T-helper 1 cell treated with Interleukin-12 subunit alpha and Interleukin-12 subunit beta and Interleukin-4 antibody, amounts not matched to agents 30 μg/mL and 1 μg/mL, for 36 hours (primary cell): Measurements from ENCODE around the gene NUAK1.

Experiments used
- H3K27ac Mint-ChIP-seq: one replicate; pipeline ENCODE4 v1.8.0; 2021; ENCODE audit warnings: mild to moderate bottlenecking, mixed read lengths
- H3K27me3 Mint-ChIP-seq: one replicate; pipeline ENCODE4 v1.8.0; 2021; ENCODE audit warnings: low read depth, mixed read lengths
- H3K36me3 Mint-ChIP-seq: one replicate; pipeline ENCODE4 v1.8.0; 2021; ENCODE audit warnings: low read depth, mixed read lengths
- H3K4me1 Mint-ChIP-seq: one replicate; pipeline ENCODE4 v1.8.0; 2021; ENCODE audit warnings: low read depth, mixed read lengths
- H3K4me3 Mint-ChIP-seq: one replicate; pipeline ENCODE4 v1.8.0; 2021; ENCODE audit warnings: mild to moderate bottlenecking, moderate library complexity, mixed read lengths
- H3K9me3 Mint-ChIP-seq: one replicate; pipeline ENCODE4 v1.8.0; 2021; ENCODE audit warnings: mixed read lengths

NUAK1 gene

DNA sequence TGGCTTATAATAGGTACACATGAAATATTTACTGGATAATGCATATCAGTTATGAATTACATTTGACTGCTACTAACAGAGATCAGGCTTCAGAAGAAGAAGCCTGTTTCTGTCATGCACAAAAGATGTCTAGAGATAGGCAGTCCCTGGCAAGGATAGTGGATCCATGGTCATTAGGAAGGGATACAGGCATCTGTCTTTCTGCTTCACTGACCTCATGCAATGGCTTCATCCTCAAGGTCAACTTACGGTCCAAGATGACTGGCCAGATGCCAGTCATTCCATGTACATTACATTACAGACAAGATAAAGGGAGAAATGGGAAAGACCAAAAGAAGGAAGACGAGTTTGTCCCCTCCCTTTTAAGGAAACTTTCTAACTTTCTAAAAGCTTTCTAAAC, 94.0 kb downstream of the NUAK1 start:
- no peak overlapping the region for H3K27ac Mint-ChIP-seq
- no peaks in the 10 kb centered on the region for H3K27me3 Mint-ChIP-seq
- no peak overlapping the region for H3K4me3 Mint-ChIP-seq
- H3K9me3 Mint-ChIP-seq, result no peaks in the 10 kb centered on the region
- H3K4me1 Mint-ChIP-seq, result no peaks in the 10 kb centered on the region
- H3K36me3 Mint-ChIP-seq, result no peaks in the 10 kb centered on the region

DNA sequence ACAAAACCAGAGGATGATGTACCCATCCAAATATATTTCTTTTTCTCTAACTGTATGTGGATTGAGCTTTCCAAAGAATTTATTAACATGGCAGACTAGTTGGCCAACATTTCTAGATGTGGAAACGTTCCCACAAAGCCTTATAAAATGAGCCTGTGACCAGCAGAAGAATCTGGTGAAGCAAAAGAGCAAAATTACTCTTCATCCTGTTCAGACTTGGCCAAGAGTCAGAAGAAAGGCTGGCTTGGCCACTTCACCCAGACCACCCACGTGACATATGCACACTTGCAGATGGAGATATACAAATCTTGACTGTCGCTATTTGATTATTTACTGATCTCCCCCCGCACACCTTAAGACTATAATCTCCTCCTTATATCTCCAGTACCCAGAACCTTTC, 96.7 kb downstream of the NUAK1 start:
- H3K36me3 Mint-ChIP-seq, result no peaks in the 10 kb centered on the region
- no peak overlapping the region for H3K4me3 Mint-ChIP-seq
- no peaks in the 10 kb centered on the region for H3K27me3 Mint-ChIP-seq
- H3K9me3 Mint-ChIP-seq, result no peaks in the 10 kb centered on the region
- H3K4me1 Mint-ChIP-seq, result no peaks in the 10 kb centered on the region
- H3K27ac Mint-ChIP-seq, result no peak overlapping the region

DNA sequence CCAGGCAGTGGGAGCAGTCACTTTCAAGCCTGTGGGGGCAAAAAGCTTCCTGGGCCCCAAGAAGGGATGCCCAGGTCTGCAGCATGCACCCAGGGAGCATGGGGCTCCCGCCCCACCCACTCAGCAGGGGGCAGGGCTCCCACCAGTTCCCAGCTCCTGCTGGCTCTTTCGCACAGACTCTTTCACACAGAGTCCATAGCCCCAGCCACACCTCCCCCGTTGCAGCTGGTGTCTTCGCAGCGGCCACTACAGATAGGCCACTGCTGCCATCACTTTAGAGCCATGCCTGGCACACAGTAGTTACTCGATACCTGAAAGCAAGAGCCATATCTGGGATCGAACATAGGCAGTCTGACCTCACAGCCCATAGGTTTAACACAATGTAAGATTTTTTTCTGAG, 98.2 kb downstream of the NUAK1 start:
- no peak overlapping the region for H3K4me3 Mint-ChIP-seq
- H3K27ac Mint-ChIP-seq, result no peak overlapping the region
- no peaks in the 10 kb centered on the region for H3K4me1 Mint-ChIP-seq
- H3K9me3 Mint-ChIP-seq, result no peaks in the 10 kb centered on the region
- no peaks in the 10 kb centered on the region for H3K27me3 Mint-ChIP-seq
- H3K36me3 Mint-ChIP-seq, result no peaks in the 10 kb centered on the region

DNA sequence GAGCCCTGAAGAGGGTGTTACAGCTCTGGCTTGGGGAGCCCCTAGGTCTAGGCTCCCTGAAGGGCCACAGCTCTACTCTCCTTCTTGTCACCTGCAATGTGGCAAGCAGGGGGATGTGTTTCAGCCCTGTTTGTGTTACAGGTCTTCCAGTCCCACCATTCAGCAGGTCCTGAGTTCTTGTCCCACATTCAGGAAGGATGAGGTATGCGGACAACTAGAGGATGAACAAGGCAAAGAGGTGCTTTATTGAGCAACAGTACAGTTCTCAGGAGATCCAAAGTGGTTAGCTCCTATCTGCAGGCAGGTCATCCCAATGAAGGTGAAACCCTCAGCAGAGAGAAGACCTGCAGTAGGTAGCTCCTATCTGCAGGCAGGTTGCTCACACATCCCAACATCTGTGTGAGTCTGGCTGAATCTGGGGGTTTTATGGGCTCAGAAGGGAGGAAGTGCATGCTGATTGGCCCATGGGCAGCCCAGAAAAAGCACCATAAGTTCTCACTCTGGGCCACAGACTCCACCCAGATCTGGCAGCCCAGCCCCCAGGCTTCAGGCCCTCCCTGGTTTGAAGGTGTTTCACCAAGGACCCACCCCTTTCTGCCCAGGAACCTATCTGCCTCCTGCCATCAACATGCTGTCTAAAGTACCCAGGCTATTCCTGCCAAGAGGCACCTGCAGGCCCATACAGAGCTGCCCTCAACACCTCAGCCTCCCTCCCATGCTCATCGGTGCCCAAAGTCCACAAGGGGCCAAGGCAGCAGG, 98.9 kb downstream of the NUAK1 start:
- Mint-ChIP-seq H3K9me3 (no peaks in the 10 kb centered on the region), H3K27me3 (no peaks in the 10 kb centered on the region), H3K36me3 (no peaks in the 10 kb centered on the region), H3K4me1 (no peaks in the 10 kb centered on the region), H3K4me3 (no peak overlapping the region), H3K27ac (no peak overlapping the region)

DNA sequence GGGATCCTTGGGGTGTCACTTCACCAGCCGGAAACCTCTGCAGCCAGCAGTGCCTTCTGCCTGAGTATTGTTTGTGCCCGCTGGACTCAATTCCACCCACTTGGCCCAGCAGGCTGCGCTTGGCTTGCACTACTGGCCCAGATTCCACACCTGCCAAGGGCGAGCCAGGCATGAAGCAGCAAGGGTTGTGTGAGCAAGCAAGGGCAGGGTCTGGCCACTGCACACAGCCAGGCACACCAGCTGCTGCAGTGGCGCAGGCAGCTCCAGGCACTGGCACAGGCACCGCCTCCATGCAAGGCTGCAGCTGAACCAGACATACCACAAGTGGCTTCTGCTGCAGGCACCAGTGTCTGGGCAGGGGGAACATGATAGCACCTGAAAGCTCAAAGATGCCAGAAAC, 99.5 kb downstream of the NUAK1 start:
- Mint-ChIP-seq H3K27me3 (no peaks in the 10 kb centered on the region), H3K4me3 (no peak overlapping the region), H3K36me3 (no peaks in the 10 kb centered on the region), H3K9me3 (no peaks in the 10 kb centered on the region), H3K4me1 (no peaks in the 10 kb centered on the region), H3K27ac (no peak overlapping the region)

DNA sequence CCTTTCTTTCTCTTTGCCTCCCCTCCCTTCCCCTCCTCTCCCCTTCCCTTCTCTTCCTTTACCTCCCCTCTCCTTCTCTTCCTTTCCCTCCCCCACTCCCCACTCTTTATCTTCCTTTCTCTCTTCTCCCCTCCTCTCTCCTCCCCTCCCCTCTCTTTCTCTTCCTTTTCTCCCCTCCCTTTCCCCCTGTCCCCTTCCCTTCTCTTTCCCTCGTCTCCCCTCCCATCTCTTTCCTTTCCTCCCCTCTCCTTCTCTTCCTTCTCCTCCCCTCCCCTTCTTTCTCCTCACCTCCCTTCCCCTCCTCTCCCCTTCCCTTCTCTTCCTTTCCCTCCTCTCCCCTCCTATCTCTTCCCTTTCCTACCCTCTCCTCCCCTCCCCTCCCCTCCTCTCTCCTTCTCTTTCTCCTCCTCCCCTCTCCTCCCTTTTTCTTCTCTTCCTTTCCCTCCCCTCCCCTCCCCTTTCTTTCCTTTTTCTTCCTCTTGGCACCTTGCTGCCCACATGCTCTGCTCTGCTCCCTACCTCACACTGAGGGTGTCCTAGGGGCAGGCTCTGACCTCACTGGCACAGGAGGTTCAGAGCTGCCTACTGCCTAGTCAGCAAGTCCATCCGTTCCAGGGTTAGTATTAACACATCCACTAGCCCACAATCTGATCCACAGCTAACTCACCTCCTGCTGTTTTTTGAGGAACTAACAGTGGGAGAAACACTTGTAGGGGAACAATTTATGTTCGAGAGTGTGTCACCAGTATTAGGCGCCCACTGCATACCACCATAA, 101.0 kb downstream of the NUAK1 start:
- no peaks in the 10 kb centered on the region for H3K9me3 Mint-ChIP-seq
- H3K4me3 Mint-ChIP-seq, result no peak overlapping the region
- H3K27me3 Mint-ChIP-seq, result no peaks in the 10 kb centered on the region
- H3K4me1 Mint-ChIP-seq, result no peaks in the 10 kb centered on the region
- H3K27ac Mint-ChIP-seq, result no peak overlapping the region
- no peaks in the 10 kb centered on the region for H3K36me3 Mint-ChIP-seq

DNA sequence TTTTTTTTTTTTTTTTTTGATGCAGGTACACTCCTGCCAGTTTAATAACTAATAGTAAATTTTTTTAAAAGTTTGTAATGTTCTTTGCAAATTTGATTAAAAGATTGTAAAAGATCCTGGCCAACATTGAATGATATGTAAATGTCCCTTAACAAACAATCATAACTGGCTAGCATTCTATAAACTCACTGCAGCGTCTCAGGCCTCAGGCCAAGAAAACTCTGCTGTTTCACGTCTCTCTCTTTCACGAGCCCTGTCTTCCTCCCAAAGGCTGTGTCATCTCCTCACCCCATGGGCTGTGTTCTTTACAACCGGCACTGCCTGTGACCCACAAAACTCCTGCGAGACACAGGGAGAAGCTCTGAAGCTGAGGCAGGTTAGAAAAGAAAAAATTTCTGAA, 103.3 kb downstream of the NUAK1 start:
- Mint-ChIP-seq H3K4me3 (no peak overlapping the region), H3K27me3 (no peaks in the 10 kb centered on the region), H3K9me3 (no peaks in the 10 kb centered on the region)

DNA sequence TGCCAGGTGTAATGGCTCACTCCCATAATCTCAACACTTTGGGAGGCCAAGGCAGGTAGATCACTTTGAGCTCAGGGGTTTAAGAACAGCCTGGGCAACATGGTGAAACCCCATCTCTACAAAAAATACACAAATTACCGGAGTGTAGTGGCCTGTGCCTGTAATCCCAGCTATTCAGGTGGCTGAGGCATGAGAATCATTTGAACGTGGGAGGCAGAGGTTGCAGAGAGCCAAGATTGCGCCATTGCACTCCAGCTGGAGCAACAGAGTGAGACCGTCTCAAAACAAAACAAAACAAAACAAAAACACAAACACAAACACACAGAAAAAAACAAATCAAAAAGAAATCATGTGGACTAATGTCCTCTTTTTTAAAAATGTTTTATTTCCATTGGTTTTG, 104.4 kb downstream of the NUAK1 start:
- no peak overlapping the region for H3K27ac Mint-ChIP-seq
- no peaks in the 10 kb centered on the region for H3K27me3 Mint-ChIP-seq
- H3K4me3 Mint-ChIP-seq, result no peak overlapping the region
- no peaks in the 10 kb centered on the region for H3K36me3 Mint-ChIP-seq
- peaks cover 4% of the 10 kb centered on the region for H3K4me1 Mint-ChIP-seq
- H3K9me3 Mint-ChIP-seq, result no peaks in the 10 kb centered on the region

More for the DNA sequence above, 103.3 kb downstream of the NUAK1 start:
- Mint-ChIP-seq H3K27ac (no peak overlapping the region), H3K4me1 (peaks cover 3% of the 10 kb centered on the region), H3K36me3 (no peaks in the 10 kb centered on the region)

DNA sequence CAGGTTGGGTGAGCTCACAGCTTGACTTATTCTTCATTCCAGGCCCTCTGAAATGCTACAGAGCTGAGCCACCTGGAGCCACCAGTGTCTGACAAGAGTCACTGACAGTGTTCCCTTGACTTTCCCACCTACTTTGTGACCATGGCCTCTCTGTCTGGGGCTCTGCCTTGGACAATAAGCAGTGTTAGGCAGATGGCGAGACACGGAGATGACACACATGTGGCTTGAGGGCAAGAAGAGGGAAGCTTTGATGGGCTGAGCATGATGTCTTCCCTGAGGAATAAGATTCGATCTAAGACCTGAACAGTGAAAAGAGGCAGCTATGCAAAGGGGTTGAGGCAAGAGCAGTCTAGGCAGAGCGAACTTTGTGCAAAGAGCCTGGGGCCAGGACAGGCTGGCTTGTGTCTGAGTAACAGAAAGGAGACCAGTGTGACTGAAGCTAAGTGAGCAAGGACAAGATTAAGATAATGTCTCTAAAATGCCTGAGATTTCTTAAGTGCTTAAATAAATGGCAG, 105.5 kb downstream of the NUAK1 start:
- H3K27ac Mint-ChIP-seq, result no peak overlapping the region
- H3K4me1 Mint-ChIP-seq, result peaks cover 4% of the 10 kb centered on the region
- no peak overlapping the region for H3K4me3 Mint-ChIP-seq
- no peaks in the 10 kb centered on the region for H3K27me3 Mint-ChIP-seq
- no peaks in the 10 kb centered on the region for H3K9me3 Mint-ChIP-seq
- no peaks in the 10 kb centered on the region for H3K36me3 Mint-ChIP-seq

DNA sequence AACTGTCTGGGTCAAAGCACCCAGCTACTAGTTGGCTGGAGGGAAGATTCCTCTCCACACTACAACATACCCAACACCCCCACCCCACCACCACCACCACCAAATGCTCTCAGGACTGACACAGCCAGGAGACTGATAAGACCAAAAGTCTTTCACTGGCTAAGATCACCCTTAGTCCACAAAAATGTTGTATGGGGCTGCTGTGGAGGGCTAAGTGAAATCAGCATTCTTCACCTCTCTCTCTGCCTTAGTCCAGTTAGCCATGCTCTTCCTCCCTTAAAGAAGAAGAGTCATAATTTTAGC, 106.2 kb downstream of the NUAK1 start:
- Mint-ChIP-seq H3K4me3 (no peak overlapping the region), H3K36me3 (no peaks in the 10 kb centered on the region), H3K4me1 (peaks cover 4% of the 10 kb centered on the region), H3K9me3 (no peaks in the 10 kb centered on the region), H3K27ac (no peak overlapping the region), H3K27me3 (no peaks in the 10 kb centered on the region)

DNA sequence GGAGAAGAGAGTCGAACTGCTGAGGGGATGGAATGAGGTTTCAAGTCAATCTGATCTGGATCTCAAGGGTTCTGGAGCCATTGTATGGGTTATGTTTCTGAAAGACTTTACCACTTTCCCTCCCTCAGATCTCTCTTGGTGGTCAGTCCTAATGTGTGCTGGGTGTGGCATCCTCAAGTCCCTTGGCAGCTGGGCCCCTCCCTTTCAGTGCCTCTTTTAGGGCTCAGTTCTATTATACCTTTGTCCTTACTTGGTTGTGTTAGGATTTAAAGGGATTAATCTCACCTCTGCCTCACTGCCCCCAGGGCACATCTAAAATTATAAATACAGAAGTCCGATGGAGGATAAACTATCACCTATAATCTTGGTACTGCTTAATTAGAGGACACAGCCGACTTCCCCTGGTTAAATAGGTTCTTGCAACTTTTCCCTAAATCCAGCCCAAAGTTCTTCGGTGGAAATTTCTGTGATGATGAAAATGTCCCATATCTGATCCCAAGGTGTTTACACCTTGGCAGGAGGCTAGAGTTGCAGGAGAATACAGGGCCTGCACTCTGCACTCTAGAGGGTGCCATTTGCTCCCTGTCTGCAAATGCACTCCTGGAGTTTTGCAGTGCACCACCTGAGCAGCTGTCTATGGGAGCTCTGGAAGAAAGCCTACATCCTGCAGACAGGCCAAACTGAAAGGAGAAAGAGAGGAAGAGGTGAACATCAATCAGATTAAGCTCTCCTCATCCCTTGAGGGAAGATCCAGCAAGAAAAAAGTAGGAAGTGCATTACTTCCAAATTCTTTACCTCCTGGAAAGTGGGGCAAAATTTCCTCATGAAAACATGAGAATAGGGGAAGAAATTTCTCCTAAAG, 106.8 kb downstream of the NUAK1 start:
- no peaks in the 10 kb centered on the region for H3K36me3 Mint-ChIP-seq
- H3K27me3 Mint-ChIP-seq, result no peaks in the 10 kb centered on the region
- no peak overlapping the region for H3K27ac Mint-ChIP-seq

DNA sequence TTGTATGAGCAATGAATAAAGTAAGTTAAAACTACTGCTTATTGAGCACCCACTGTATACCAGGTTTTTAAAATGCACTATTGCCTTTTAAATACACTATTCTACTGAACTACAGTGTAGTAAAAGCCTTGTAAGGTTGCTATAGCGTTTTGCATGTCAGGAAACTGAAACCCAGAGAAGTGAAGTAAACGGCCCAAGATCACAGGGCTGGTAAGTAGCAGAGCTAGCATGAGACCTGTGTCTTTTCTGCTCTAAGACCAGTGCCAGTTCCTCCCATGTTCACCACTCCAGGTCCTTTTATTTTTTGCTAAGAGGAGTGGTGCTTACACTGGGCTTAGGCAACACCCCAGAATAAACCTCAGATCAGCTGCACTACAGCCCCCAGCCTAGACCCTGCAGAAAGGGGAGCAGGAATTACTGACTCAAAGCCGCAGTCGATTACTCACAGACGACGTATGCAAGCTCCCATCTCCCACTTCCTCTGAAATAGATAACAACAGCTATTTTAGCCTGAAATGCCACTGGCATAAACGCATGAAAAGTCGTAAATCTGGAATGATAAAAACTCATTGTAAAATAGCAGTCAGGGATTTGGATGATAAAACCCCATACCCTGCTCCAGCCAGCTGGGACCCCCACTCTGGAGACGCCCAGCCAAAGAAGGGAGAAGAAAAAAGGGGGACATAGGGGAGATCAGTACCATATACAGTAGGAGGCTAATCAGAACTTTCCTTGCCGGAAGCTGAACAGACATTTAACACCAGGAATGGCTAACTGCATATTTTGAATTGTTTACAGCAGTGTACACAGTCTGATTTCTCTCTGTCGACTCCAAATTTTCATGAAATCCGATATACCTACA, 108.3 kb downstream of the NUAK1 start:
- no peak overlapping the region for H3K27ac Mint-ChIP-seq
- H3K4me3 Mint-ChIP-seq, result peak overlapping the region; percentile 18
- peaks cover 4% of the 10 kb centered on the region for H3K4me1 Mint-ChIP-seq
- H3K27me3 Mint-ChIP-seq, result no peaks in the 10 kb centered on the region
- H3K36me3 Mint-ChIP-seq, result no peaks in the 10 kb centered on the region
- no peaks in the 10 kb centered on the region for H3K9me3 Mint-ChIP-seq

More for the DNA sequence above, 106.8 kb downstream of the NUAK1 start:
- Mint-ChIP-seq H3K4me3 (no peak overlapping the region), H3K9me3 (no peaks in the 10 kb centered on the region), H3K4me1 (peaks cover 4% of the 10 kb centered on the region)

DNA sequence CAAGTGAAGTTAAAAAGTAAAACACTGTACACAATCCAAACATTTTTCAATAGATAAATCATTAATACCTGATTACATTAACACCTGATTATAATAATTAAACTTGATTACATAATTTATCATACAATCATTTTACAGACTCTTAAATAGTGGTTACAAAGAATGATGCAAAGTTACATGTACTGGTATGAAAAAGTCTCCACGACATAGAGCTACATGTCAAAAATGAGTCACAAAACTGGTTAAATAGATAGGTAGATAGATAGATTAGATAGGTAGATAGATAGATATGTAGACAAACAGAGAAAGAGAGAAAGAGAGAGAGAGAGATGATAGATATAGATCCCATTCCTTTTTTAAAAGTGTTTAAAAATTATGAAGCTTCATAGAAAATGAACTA, 109.2 kb downstream of the NUAK1 start:
- H3K9me3 Mint-ChIP-seq, result no peaks in the 10 kb centered on the region
- no peak overlapping the region for H3K27ac Mint-ChIP-seq
- no peak overlapping the region for H3K4me3 Mint-ChIP-seq
- H3K27me3 Mint-ChIP-seq, result no peaks in the 10 kb centered on the region
- H3K4me1 Mint-ChIP-seq, result peaks cover 4% of the 10 kb centered on the region
- H3K36me3 Mint-ChIP-seq, result no peaks in the 10 kb centered on the region

DNA sequence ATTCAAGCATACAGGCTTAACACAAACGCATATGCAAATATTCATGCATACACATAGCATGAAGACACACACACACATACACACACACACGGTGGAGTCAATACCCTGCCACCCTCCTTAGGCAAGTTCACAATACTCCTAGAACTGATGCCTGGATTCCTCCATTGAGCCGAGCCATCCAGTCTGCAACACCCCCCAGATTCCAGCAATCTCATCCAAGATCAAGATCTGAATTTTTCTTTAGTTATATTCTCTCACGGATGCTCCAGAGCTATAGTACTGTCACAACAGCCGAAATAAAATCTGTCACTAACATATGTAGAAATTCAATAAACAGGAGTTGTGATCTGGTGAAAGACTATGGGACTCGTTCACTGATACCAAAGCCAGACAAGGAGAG, 110.8 kb downstream of the NUAK1 start:
- no peak overlapping the region for H3K27ac Mint-ChIP-seq

More for the DNA sequence above, 110.8 kb downstream of the NUAK1 start:
- H3K4me3 Mint-ChIP-seq, result no peak overlapping the region
- peaks cover 4% of the 10 kb centered on the region for H3K4me1 Mint-ChIP-seq
- H3K36me3 Mint-ChIP-seq, result no peaks in the 10 kb centered on the region
- H3K9me3 Mint-ChIP-seq, result no peaks in the 10 kb centered on the region
- H3K27me3 Mint-ChIP-seq, result no peaks in the 10 kb centered on the region
